HL-60 (cell line): Measurements from ENCODE around the gene ABL2.
A peak's percentile ranks its signal among the peaks of the same experiment; 100 is the strongest.

Source experiments
- DNase-seq, 2 experiments: peaks; one replicate each; pipeline ENCODE4 v3.0.0-alpha.2; 2010 to 2020; ENCODE audit warnings: low read depth in 1 of 2, low spot score in 1 of 2
- H3K27ac ChIP-seq: fragments of 250-450 bp; sonication (Bioruptor Pico); replicated peaks from 2 replicates; pipeline ENCODE4 v1.5.1; 2020; ENCODE audit warnings: mild to moderate bottlenecking, moderate library complexity
- H3K27me3 ChIP-seq: fragments of 250-450 bp; sonication (Bioruptor Pico); 2 replicates; pipeline ENCODE4 v1.5.1; 2021; ENCODE audit warnings: mild to moderate bottlenecking, moderate library complexity; ENCODE audit not compliant: insufficient read depth, poor library complexity, severe bottlenecking
- H3K4me3 ChIP-seq: replicated peaks from 2 replicates; pipeline ENCODE4 v1.5.1; 2011; ENCODE audit warnings: mild to moderate bottlenecking, control low read depth, low read length; ENCODE audit not compliant: insufficient read depth
- CTCF ChIP-seq: IDR thresholded peaks from one replicate; pipeline ENCODE4 v1.5.1; 2011; ENCODE audit warnings: low read length, control low read depth, inconsistent platforms; ENCODE audit not compliant: insufficient read depth
- GABPA ChIP-seq: IDR thresholded peaks from 2 replicates; pipeline ENCODE4 v1.6.1; 2012; ENCODE audit warnings: low read depth
- POLR2AphosphoS5 ChIP-seq: IDR thresholded peaks from 2 replicates; pipeline ENCODE4 v1.6.1; 2012; ENCODE audit warnings: low read depth
- REST ChIP-seq: IDR thresholded peaks from 2 replicates; pipeline ENCODE4 v1.6.1; 2012; ENCODE audit warnings: low read depth; ENCODE audit not compliant: insufficient replicate concordance
- SPI1 ChIP-seq: IDR thresholded peaks from 2 replicates; pipeline ENCODE4 v1.6.1; 2012; ENCODE audit warnings: low read depth, mild to moderate bottlenecking, borderline replicate concordance

Gene ABL2

GRCh38 chr1:179066471-179066870, 163.0 kb downstream of the ABL2 start:
- Histone ChIP-seq H3K27ac (no peak overlapping the region), H3K27me3 (no peaks in the 10 kb centered on the region), H3K4me3 (no peak overlapping the region)
- TF ChIP-seq GABPA (no peak), REST (no peak)
- no peak for DNase-seq

GRCh38 chr1:179061360-179062282, 167.9 kb downstream of the ABL2 start:
- Histone ChIP-seq H3K27me3 (no peaks in the 10 kb centered on the region), H3K27ac (no peak overlapping the region), H3K4me3 (no peak overlapping the region)
- TF ChIP-seq SPI1 (no peak), REST (no peak), CTCF (no peak), POLR2AphosphoS5 (no peak), GABPA (no peak)
- no peak for DNase-seq

- no peak for TF ChIP-seq POLR2AphosphoS5
- no peak for TF ChIP-seq SPI1
- no peak for TF ChIP-seq REST
- TF ChIP-seq GABPA, result no peak
- TF ChIP-seq CTCF, result no peak
- H3K4me3 ChIP-seq, result no peak overlapping the region
- DNase-seq, result peak in 1 of 2 experiments; percentile 52
- H3K27ac ChIP-seq, result 0 out of 2 replicates have a peak overlapping the region, but pooled peaks have one; percentile 27
- no peaks in the 10 kb centered on the region for H3K27me3 ChIP-seq
These were observed 170.7 kb downstream of the ABL2 start for GRCh38 chr1:179058487-179059483.
